Measurements from ENCODE around the gene STARD3.
A peak's percentile ranks its signal among the peaks of the same experiment; 100 is the strongest.

Gene STARD3

GRCh38 chr17:39635614-39636176 lies 1.2 kb upstream of the STARD3 start:
- no peaks in the 10 kb centered on the region for H3K9me3 ChIP-seq (ENCODE audit: control insufficient read depth, insufficient read depth, low read length)
- H3K4me3 ChIP-seq (ENCODE audit: low read depth, low read length), result no peak overlapping the region
- peaks cover 54% of the 10 kb centered on the region for H3K4me1 ChIP-seq (ENCODE audit: control insufficient read depth, insufficient read depth, low read length)
- no peaks in the 10 kb centered on the region for H3K36me3 ChIP-seq (ENCODE audit: control insufficient read depth, insufficient read depth, low read length)
- peak overlapping the region; percentile 24 for H3K9ac ChIP-seq (ENCODE audit: low read depth, low read length)
- no peaks in the 10 kb centered on the region for H3K27me3 ChIP-seq (ENCODE audit: control insufficient read depth, insufficient read depth, low read length)

GRCh38 chr17:39636587-39636926 lies 387 bp upstream of the STARD3 start:
- no peaks in the 10 kb centered on the region for H3K27me3 ChIP-seq (ENCODE audit: control insufficient read depth, insufficient read depth, low read length)
- H3K36me3 ChIP-seq (ENCODE audit: control insufficient read depth, insufficient read depth, low read length), result no peaks in the 10 kb centered on the region
- no peaks in the 10 kb centered on the region for H3K9me3 ChIP-seq (ENCODE audit: control insufficient read depth, insufficient read depth, low read length)
- H3K4me3 ChIP-seq (ENCODE audit: low read depth, low read length), result peak overlapping the region; percentile 85
- peaks cover 47% of the 10 kb centered on the region for H3K4me1 ChIP-seq (ENCODE audit: control insufficient read depth, insufficient read depth, low read length)
- no peak overlapping the region for H3K9ac ChIP-seq (ENCODE audit: low read depth, low read length)

GRCh38 chr17:39638317-39638716 lies 1.4 kb downstream of the STARD3 start:
- no peak overlapping the region for H3K9ac ChIP-seq (ENCODE audit: low read depth, low read length)
- peaks cover 36% of the 10 kb centered on the region for H3K4me1 ChIP-seq (ENCODE audit: control insufficient read depth, insufficient read depth, low read length)
- no peaks in the 10 kb centered on the region for H3K9me3 ChIP-seq (ENCODE audit: control insufficient read depth, insufficient read depth, low read length)
- no peak overlapping the region for H3K4me3 ChIP-seq (ENCODE audit: low read depth, low read length)
- H3K27me3 ChIP-seq (ENCODE audit: control insufficient read depth, insufficient read depth, low read length), result no peaks in the 10 kb centered on the region
- H3K36me3 ChIP-seq (ENCODE audit: control insufficient read depth, insufficient read depth, low read length), result no peaks in the 10 kb centered on the region

GRCh38 chr17:39639043-39639442 lies 2.1 kb downstream of the STARD3 start:
- Histone ChIP-seq H3K4me3 (ENCODE audit: low read depth, low read length) (no peak overlapping the region), H3K9ac (ENCODE audit: low read depth, low read length) (no peak overlapping the region), H3K9me3 (ENCODE audit: control insufficient read depth, insufficient read depth, low read length) (no peaks in the 10 kb centered on the region), H3K4me1 (ENCODE audit: control insufficient read depth, insufficient read depth, low read length) (peaks cover 36% of the 10 kb centered on the region), H3K36me3 (ENCODE audit: control insufficient read depth, insufficient read depth, low read length) (no peaks in the 10 kb centered on the region), H3K27me3 (ENCODE audit: control insufficient read depth, insufficient read depth, low read length) (no peaks in the 10 kb centered on the region)

GRCh38 chr17:39639566-39640458 lies 2.9 kb downstream of the STARD3 start:
- Histone ChIP-seq H3K4me3 (ENCODE audit: low read depth, low read length) (no peak overlapping the region), H3K9ac (ENCODE audit: low read depth, low read length) (peak overlapping the region; percentile 73), H3K36me3 (ENCODE audit: control insufficient read depth, insufficient read depth, low read length) (no peaks in the 10 kb centered on the region), H3K27me3 (ENCODE audit: control insufficient read depth, insufficient read depth, low read length) (no peaks in the 10 kb centered on the region), H3K4me1 (ENCODE audit: control insufficient read depth, insufficient read depth, low read length) (peaks cover 34% of the 10 kb centered on the region), H3K9me3 (ENCODE audit: control insufficient read depth, insufficient read depth, low read length) (no peaks in the 10 kb centered on the region)

- H3K4me3 ChIP-seq (ENCODE audit: low read depth, low read length), result no peak overlapping the region
- no peak overlapping the region for H3K9ac ChIP-seq (ENCODE audit: low read depth, low read length)
- no peaks in the 10 kb centered on the region for H3K36me3 ChIP-seq (ENCODE audit: control insufficient read depth, insufficient read depth, low read length)
- no peaks in the 10 kb centered on the region for H3K9me3 ChIP-seq (ENCODE audit: control insufficient read depth, insufficient read depth, low read length)
- H3K4me1 ChIP-seq (ENCODE audit: control insufficient read depth, insufficient read depth, low read length), result peaks cover 36% of the 10 kb centered on the region
- no peaks in the 10 kb centered on the region for H3K27me3 ChIP-seq (ENCODE audit: control insufficient read depth, insufficient read depth, low read length)
Observed at GRCh38 chr17:39640591-39641031, 3.7 kb downstream of the STARD3 start.

DNA sequence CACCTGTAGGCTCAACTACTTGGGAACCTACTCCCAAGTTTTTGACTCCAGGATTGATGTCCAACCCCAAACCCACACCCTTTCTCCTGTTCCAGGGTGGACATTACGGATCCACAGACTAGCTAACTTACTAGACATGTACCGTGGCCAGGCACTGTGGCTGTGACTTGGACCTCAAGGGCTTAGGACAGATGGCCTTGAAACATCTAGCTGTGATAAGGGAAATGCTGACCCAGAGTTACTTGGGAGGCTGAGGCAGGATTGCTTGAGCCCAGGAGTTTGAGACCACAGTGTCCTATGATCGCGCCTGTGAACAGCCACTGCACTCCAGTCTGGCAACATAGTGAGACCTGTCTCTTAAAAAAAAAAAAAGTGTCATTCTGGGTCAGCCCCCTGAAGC lies 4.2 kb downstream of the STARD3 start:
- Histone ChIP-seq H3K9me3 (ENCODE audit: control insufficient read depth, insufficient read depth, low read length) (no peaks in the 10 kb centered on the region), H3K36me3 (ENCODE audit: control insufficient read depth, insufficient read depth, low read length) (no peaks in the 10 kb centered on the region), H3K4me3 (ENCODE audit: low read depth, low read length) (no peak overlapping the region), H3K4me1 (ENCODE audit: control insufficient read depth, insufficient read depth, low read length) (peaks cover 33% of the 10 kb centered on the region), H3K27me3 (ENCODE audit: control insufficient read depth, insufficient read depth, low read length) (no peaks in the 10 kb centered on the region), H3K9ac (ENCODE audit: low read depth, low read length) (no peak overlapping the region)

DNA sequence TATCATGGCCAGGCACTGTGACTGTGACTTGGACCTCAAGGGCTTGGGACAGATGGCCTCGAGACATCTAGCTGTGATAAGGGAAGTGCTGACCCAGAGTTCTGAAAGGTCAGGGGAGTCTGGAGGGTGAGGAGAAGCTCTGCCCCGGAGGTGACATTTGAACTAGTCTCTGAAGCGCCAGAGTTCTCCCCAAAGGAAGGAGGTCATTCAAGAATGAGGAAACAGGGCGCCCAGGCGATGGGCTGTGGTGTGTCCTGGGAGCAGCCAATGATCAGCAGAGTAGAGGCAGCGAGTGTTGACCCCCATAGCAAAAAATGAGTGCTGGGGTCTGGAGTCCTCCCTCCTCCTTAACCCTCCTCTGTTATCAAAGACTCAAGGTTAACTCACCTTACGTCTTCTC lies 4.9 kb downstream of the STARD3 start:
- Histone ChIP-seq H3K36me3 (ENCODE audit: control insufficient read depth, insufficient read depth, low read length) (no peaks in the 10 kb centered on the region), H3K27me3 (ENCODE audit: control insufficient read depth, insufficient read depth, low read length) (no peaks in the 10 kb centered on the region), H3K4me3 (ENCODE audit: low read depth, low read length) (no peak overlapping the region), H3K9ac (ENCODE audit: low read depth, low read length) (no peak overlapping the region), H3K4me1 (ENCODE audit: control insufficient read depth, insufficient read depth, low read length) (peaks cover 27% of the 10 kb centered on the region), H3K9me3 (ENCODE audit: control insufficient read depth, insufficient read depth, low read length) (no peaks in the 10 kb centered on the region)

- no peak overlapping the region for H3K4me3 ChIP-seq (ENCODE audit: low read depth, low read length)
- H3K9ac ChIP-seq (ENCODE audit: low read depth, low read length), result no peak overlapping the region
- peaks cover 27% of the 10 kb centered on the region for H3K4me1 ChIP-seq (ENCODE audit: control insufficient read depth, insufficient read depth, low read length)
Observed at GRCh38 chr17:39642291-39643074, 5.5 kb downstream of the STARD3 start.

DNA sequence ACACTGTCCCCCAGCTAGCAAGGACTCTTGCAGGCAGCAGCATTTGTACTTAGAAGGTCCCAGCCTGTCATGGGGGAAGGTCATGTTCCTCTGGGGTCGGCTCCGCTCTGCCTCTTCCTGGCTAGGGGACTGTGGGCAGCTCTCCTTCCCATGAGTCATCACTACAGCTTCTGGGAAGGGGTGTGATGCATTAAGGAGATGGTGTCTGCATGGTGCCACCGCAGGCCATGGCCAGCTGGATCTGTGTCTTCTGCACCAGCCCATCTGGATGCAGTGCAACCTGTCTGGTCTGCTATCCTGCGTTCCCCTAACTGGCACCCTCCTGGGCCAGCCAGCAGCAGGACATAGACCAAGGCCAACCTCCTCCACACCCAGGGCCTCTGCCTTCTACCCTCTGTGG lies 6.3 kb downstream of the STARD3 start:
- H3K4me3 ChIP-seq (ENCODE audit: low read depth, low read length), result no peak overlapping the region
- no peaks in the 10 kb centered on the region for H3K36me3 ChIP-seq (ENCODE audit: control insufficient read depth, insufficient read depth, low read length)
- no peaks in the 10 kb centered on the region for H3K9me3 ChIP-seq (ENCODE audit: control insufficient read depth, insufficient read depth, low read length)
- H3K4me1 ChIP-seq (ENCODE audit: control insufficient read depth, insufficient read depth, low read length), result peaks cover 20% of the 10 kb centered on the region
- no peak overlapping the region for H3K9ac ChIP-seq (ENCODE audit: low read depth, low read length)
- no peaks in the 10 kb centered on the region for H3K27me3 ChIP-seq (ENCODE audit: control insufficient read depth, insufficient read depth, low read length)

More at GRCh38 chr17:39642291-39643074, 5.5 kb downstream of the STARD3 start:
- Histone ChIP-seq H3K36me3 (ENCODE audit: control insufficient read depth, insufficient read depth, low read length) (no peaks in the 10 kb centered on the region), H3K27me3 (ENCODE audit: control insufficient read depth, insufficient read depth, low read length) (no peaks in the 10 kb centered on the region), H3K9me3 (ENCODE audit: control insufficient read depth, insufficient read depth, low read length) (no peaks in the 10 kb centered on the region)

DNA sequence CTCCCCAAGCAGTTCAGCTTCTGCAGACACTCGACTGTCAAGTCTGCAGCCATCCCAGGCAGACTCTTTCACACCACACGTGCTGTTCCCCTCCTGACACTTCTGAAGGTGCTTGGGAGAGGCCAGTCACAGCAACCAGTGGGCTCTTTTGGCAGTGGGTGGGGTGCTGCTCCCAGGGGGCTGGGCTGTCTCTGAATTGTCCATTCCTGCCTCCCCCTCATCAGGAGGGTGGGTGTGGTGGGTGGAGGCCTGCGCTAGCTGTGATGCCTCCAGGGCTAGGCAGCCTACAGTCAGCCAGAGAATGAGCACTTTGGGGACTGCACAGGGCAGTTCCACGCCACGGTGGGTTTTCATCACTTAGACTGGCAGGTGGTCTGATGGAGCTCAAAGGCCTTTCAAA lies 10.3 kb downstream of the STARD3 start:
- no peaks in the 10 kb centered on the region for H3K27me3 ChIP-seq (ENCODE audit: control insufficient read depth, insufficient read depth, low read length)
- no peaks in the 10 kb centered on the region for H3K9me3 ChIP-seq (ENCODE audit: control insufficient read depth, insufficient read depth, low read length)
- no peaks in the 10 kb centered on the region for H3K36me3 ChIP-seq (ENCODE audit: control insufficient read depth, insufficient read depth, low read length)
- H3K9ac ChIP-seq (ENCODE audit: low read depth, low read length), result no peak overlapping the region
- no peak overlapping the region for H3K4me3 ChIP-seq (ENCODE audit: low read depth, low read length)
- peaks cover 11% of the 10 kb centered on the region for H3K4me1 ChIP-seq (ENCODE audit: control insufficient read depth, insufficient read depth, low read length)

All from iPS-15b (cell line).